Stimulated activated CD4-positive, alpha-beta T cell treated with anti-CD3 and anti-CD28 coated beads, Interleukin-1b, Interleukin-23, amount 100 ng/mL, for 4 hours (primary cell): Measurements from ENCODE around the gene MARK2.
A peak's percentile ranks its signal among the peaks of the same experiment; 100 is the strongest.
"Not testable (repeated sequence)": the region's sequence is repeated elsewhere in the genome, so short reads cannot be mapped to it uniquely, and the experiment has no call there.

Experiments used
- DNase-seq, 2 donors: peaks; one replicate each; pipeline ENCODE4 v3.0.0-alpha.2; 2020; ENCODE audit warnings: low read depth in 2 of 2

Gene MARK2

DNA sequence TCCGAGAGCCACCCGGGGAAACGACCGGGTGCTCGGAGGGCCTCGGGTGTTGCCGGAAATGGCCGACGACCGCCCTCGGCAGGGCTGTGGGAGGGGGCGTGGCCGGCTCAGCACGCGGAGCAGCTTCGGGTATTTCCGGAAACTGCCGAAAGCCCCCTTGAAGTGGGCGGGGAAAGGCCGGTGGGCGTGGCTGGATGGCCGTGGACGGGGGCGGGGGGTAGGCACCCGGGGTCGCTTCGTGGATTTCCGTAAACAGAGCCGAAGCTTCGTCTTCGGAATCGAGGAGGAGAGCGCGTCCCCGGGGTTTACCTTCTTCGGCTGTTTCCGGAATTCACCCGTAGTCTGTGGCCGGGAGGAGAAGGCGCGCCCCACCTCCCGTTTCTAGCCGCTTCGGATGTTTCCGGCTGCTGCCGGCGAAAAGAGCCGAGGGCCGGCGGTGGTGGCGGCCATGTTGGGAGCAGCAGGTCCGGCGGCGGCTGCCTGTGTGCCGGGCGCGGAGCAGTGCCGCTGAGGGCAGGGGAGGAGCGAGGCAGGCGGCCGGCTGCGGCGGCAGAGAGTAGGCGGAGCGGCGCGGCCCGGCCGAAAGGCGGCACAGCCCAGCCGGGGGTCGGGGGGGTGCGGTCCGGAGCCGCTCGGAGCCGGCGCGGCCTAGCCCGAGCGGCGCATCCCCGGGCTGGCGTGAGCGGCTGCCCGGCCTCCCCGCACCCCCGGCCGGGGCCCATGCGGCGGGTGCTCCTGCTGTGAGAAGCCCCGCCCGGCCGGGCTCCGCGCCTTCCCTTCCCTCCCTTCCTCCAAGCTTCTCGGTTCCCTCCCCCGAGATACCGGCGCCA is at the start of gene MARK2:
MARK2 (plus strand) TSS at position 433 of the 830 bp plus-strand sequence; CDS start at position 830, 397 bp downstream.
- peak; percentile 100 for DNase-seq

DNA sequence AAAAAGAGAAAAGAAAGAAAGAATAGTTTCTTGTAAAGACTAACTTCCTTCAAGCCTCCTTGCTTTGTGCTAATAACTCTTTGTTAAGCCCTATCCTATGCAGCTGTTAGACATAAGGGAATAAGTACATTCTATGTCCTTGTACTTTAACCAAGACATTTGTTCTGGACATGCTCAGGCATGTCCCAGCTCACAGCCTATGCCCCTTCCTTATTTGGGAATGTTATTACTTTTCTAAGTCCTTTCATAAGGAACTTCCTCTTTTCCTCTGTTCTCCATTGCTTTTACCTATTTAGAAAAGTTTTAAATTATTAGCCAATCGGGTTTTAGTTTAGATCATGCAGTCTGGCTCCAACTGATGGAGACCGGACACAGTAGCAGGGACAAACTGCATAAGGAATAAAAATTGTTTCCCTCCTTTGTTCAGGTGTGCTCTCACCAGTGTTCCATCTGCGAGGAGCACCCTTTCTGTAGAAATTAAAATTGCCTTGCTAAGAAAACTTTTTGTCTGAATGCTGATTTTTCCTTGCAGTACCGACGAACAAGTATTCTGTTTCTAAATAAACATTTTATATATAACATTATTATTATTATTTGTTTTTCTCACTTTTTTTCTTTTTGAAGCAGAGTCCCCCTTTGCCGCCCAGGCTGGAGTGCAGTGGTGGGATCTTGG is 47.3 kb upstream of the MARK2 start:
- no peak for DNase-seq

DNA sequence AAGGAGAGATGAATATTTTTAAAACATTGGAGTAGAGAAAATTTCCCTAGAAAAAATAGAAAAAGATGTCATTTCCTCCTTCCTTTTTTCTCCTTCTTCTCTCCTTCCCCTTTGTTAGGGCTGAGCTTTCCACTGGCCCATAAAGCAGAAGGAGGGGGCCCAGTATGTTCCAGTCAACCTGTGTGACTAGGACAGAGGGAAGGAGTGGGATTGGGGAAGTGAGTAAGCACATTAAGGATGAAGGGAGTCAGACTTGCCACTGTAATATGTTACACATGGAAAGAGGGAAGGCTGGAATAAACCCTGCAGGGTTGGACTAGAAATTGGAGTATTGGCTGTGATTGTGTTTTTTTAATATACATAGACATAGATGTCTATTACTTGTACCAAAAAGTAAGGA is 45.7 kb upstream of the MARK2 start:
- DNase-seq = no peak

DNA sequence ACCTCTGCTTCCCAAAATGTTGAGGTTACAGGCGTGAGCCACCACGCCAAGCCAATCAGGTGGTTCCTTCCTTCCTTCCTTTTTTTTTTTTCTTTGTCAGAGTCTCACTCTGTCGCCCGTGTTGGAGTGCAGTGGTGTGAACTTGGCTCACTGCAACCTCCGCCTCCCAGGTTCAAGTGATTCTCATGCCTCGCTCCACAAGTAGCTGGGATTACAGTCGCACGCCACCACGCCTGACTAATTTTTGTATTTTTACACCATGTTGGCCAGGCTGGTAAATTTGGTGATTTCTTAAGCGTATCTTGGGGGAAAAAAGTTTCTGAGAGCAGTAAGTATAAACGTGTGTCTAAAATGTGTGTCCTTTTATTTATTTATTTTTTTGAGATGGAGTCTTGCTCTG is 43.8 kb upstream of the MARK2 start:
- no peak for DNase-seq

DNA sequence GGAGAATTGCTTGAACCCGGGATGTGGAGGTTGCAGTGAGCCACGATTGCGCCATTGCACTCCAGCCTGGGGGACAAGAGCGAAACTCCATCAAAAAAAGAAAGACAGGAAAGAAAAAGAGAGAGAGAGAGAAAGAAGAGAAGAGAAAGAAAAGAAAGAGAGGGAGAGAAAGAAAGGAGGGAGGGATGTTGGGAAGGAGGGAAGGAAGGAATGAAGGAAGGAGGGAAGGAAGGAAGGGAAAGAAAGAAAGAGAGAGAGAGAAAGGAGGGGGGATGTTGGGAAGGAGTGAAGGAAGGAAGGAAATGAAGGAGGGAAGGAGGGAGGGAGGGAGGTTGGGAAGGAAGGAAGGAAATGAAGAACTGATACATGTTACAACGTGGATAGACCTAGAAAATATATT is 38.0 kb upstream of the MARK2 start:
- DNase-seq = no peak

DNA sequence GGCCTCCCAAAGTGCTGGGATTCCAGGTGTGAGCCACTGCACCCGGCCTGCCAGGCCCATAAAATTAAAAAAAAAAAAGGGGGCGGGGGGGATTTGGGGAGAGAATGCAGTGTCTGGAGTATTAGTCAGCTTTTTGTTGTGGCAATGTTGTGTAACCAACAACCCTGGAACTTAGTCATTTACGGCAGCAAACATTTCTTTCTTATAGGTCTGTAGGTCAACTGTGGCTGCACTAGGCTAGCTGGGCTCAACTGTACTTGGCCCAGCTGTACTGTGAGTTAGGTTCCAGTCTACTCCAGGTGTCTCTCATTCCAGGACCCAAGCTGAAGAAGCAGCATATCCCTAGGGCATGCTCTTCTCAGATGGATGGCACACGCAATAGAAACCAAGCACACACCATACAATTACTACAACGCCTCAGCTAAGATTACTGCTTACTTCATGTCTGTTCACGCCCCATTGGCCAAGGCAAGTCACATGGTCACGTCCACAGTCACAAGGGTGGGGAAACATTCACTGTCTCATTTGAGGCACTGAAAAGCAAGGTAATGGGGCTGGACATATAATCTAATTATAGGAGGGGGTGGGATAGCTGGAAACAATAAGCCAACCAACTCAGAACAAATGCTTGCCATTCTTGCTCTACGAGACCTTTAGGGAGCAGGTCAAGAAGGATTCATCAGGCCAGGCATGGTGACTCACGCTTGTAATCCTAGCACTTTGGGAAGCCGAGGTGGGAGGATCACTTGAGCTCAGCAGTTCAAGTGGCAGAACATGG is 36.1 kb upstream of the MARK2 start:
- DNase-seq = no peak

DNA sequence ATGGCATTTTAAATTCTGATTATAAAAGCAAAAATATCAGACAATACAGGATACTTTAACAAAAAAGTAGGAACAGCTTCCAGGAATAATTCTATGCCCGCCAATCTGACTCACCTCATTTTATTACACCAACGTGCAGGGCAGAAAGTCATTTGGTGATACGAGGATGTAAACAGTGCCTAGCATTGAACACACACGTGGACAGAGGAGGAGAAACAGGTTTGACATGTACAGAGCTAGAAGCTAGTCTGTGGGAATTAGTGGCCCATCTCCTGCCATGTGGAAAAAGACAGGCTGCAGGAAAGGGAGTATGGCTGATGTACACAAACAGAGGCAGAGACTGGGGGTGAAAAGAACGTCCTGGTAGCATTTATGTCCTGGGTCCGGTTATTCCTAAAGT is 34.7 kb upstream of the MARK2 start:
- no peak for DNase-seq

DNA sequence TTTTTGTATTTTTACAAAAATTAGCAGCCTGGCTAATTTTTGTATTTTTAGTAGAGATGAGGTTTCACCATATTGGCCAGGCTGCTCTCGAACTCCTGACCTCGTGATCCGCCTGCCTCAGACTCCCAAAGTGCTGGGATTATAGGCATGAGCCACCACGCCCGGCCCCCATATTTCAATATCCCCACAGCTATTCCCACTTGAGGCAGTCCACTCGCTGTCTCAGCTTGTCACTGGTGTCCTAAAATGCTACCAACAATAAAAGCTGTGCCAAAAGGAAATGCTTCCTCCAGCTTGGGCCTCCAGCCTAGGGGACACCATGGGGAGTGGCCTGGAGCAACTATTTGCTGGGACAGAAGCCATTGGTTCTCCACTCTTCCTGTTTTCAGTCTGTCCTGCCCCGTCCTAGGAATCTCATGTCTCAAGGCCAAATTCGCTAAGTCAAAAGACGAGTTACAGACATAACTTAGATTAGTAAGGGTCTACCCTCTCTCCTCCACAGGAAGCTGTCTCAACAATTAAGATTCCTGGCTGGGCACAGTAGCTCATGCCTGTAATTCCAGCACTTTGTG is 33.0 kb upstream of the MARK2 start:
- no peak for DNase-seq

DNA sequence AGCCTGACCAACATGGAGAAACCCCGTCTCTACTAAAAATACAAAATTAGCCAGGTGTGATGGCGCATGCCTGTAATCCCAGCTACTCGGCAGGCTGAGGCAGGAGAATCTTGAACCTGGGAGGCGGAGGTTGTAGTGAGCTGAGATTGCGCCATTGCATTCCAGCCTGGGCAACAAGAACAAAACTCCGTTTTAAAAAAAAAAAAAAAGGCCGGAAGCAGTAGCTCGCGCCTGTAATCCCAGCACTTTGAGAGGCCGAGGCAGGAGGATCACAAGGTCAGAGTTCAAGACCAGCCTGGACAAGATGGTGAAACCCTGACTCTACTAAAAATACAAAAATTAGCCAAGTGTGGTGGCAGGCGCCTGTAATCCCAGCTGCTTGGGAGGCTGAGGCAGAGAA is 28.5 kb upstream of the MARK2 start:
- not testable (repeated sequence) for DNase-seq

DNA sequence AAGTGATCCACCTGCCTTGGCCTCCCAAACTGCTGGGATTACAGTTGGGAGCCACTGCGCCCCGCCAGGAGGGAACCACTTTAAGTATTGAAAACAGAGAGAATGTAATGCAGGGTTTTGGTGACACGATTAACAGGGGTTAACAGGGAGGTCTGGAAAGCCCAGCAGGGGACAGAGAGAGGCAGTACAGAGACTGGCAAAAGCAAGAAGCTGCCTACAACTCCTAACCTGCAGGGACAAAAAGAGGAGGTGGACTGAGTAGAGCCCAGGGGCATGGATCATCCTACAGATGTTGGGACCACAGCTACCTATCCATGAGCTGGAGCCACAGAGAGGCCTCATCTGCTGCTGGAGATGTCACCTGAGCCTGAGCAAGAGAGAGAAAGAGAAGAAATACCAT is 27.4 kb upstream of the MARK2 start:
- DNase-seq = no peak

DNA sequence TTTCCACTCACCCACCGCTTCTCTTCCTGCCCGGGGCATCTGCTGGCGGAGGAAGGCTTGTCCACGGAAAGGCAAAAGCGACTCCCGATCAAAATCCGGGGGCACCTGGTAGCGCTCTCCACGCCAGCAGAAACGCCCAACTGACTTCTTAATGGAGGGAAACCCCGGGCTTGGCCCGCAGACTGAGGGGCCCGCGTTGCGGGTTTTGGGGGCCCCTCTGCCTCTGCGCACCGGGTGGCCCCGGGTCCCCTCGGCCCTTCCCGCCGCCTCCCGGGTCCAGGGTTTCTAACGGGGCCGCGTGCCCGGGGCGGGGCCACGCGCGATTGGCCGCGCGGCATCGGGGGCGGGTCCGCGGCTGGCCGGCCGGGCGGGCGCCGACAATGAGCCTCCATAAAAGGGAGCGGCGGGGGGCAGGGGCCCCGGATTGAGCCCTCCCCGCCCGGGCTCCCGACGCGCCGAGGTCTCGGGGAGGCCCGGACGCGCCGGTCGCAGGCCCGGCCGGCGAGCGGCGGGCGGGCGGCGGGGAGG is 25.8 kb upstream of the MARK2 start, which contains the start of gene SPINDOC:
SPINDOC (plus strand) TSS at position 422 of the 528 bp plus-strand sequence. CDS start 231 bp downstream, outside the sequence.
- DNase-seq = peak; percentile 28 to 68

DNA sequence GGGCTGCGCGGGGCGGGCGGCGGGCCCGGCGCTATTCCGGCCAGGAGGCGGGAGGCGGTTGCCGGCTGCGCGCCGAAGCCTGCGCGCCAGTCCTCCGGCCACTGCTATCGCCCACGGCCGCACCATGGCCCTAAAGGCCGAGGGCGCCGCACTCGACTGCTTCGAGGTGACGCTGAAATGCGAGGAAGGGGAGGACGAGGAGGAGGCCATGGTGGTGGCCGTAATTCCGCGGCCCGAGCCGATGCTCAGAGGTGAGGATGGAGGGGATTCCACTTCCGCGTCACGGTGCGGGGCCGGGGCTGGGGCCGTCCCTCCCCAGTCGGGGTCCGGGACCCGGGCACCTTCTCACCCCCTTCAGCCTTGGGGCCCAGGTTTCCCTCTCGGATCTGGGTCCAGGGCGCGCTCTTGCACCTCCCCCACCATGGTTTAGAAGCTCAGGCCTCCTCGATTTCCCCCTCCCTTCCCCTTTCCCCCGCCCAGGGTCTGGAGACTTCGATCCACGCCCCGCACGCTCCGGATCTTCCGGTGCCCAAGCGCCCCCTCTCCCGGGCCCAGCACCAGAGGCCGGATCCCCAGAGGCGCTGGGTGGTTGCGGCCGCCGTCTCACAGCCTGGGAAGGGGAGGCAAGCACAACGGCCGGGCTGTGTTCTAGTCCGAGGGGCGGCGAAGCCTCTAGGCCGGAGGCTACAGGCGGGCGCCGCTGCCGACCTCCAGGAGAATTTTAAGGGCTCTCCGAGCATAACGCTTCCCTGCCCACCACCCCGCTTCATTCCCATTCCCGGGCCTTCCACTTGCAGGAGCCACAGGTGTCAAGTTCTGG is 25.1 kb upstream of the MARK2 start:
- DNase-seq = peak in 1 of 2 donors; percentile 32

DNA sequence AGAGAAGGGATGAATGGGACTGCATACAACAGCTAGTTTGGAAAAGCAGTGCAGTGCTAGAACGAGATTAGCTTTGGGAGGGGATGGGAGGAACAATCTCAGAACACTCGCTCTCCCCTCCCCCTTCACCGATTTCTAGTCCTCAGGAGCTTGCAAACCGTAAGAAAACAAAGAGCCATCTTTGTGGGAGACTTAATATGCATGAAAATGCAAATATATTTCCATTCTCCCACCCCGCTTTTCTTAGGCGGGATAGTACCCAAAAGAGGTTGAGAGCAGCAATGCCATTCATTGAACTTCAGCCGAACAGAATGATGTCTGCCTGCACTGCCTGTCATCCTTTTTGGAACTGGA is 24.6 kb upstream of the MARK2 start:
- no peak for DNase-seq

DNA sequence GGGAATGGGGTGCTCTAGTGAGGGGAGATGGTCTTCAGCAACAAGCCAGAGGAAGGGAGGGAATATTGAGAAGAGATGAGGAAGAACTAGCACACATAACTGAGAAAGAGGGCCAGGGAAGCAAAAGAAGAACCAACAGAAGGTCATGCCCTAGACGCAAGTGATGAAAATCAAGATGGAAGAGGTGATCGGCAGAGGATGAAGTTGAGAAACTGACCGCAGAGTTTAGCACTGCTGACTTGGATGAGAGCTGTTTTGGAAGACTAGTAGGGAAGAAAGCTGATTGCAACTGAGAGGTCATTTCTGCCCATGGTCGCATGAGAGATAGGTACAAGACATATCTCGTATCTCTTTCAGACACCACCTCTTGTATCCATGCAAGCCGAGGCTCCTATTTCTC is 22.7 kb upstream of the MARK2 start:
- DNase-seq = no peak

DNA sequence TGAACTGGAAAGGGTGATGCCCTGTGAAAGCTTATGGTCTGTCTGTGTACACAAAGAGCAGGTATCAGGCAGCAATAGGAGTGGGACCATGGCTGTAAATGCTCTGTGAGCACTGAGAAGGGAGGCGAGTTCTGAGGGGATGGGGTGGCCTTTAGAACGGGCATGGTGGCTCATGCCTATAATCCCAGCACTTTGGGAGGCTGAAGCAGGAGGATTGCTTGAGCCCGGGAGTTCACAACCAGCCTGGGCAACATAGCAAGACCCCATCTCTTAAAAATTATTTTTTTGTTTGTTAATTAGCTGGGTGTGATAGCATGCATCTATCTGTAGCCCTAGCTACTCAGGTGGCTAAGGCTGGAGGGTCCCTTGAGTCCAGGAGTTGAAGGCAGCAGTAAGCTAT is 22.2 kb upstream of the MARK2 start:
- no peak for DNase-seq

DNA sequence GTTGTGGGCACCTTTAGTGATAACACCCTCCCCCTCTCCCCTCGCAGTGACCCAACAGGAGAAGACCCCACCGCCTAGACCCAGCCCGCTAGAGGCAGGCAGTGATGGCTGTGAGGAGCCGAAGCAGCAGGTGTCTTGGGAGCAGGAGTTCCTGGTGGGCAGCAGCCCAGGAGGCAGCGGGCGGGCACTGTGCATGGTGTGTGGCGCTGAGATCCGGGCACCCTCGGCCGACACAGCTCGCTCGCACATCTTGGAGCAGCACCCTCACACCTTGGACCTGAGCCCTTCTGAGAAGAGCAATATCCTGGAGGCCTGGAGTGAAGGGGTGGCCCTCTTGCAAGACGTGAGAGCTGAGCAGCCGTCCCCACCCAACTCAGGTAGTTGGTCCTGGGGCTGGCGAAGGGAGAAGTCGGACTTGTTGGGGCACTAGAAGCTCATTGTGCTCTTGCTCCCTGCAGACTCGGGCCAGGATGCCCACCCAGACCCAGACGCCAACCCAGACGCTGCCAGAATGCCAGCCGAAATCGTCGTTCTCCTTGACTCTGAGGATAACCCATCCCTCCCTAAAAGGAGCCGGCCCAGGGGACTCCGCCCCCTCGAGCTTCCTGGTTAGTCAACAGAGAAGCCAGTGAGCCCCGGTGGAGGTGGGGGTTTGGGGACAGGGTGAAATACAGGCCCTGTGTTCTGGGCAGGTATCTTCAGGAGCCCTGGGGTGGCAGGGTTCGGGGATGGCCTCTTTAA is 21.0 kb upstream of the MARK2 start:
- DNase-seq = no peak

DNA sequence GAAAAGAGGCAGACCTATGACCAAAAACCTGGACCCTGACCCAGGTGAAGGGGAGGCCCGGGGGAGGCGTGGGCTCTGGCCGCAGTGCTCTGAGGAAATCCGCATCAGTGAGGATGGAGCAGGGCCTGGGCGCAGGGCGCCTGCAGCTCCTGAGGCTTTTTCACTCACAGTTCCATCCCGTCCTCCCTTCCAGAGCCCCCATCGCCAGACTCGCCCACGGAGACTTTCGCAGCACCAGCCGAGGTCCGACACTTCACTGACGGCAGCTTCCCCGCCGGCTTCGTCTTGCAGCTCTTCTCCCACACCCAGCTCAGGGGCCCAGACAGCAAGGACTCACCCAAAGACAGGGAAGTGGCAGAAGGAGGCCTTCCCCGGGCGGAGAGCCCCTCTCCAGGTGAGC is 20.3 kb upstream of the MARK2 start:
- no peak for DNase-seq

DNA sequence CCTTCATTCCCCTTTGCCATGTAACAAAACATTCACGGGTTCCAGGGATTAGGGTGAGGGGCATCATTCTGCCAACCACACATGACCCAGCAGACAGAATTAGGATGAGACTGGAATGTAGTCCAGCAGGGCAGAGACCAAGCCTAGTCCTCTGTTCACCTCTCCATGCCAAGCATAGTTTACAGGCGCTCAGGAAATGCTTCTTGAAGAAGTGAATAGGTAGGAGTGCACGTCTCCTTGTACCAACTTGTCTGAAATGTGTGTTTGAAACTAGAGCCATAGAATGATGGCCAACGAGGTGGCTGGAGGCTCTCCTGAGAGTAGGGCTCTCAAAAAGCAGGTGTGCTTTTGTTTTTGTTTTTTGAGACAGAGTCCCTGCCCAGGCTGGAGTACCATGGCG is 17.5 kb upstream of the MARK2 start:
- no peak for DNase-seq

DNA sequence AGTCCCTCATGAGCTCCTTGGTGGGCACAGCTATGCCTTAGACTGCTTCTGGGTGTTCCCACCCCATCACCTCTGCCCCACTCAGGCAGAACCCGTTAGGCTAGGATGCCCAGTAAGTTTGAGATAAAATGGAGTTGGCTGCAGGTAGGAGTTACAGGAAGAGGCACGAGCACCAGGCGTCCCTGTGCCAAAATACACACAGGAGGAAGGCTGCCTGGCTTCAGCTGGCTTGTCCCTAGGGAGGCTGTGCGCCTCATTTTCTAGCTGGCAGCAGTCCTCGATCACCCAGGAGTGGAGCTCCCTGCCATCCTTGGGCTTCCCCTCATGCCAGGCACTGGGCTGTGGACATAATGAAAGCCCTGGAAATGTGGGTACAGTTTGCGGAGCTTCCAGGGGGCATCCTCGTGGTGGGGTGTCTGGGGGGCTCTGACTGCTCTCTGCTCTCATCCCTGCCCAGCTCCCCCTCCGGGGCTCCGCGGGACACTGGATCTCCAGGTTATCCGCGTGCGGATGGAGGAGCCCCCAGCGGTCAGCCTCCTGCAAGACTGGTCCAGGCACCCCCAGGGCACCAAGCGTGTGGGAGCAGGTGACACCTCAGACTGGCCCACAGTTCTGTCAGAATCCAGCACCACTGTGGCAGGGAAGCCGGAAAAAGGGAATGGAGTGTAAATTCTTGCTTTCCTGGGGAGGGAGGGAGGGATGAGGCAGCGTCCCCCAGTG is 12.3 kb upstream of the MARK2 start:
- no peak for DNase-seq
